GM12872 (cell line): ENCODE results near the gene AFAP1.

ENCODE experiments used
- CTCF ChIP-seq: IDR thresholded peaks from 3 replicates; pipeline ENCODE4 v1.5.1; 2011; ENCODE audit warnings: low read depth, mild to moderate bottlenecking, low read length, moderate library complexity; ENCODE audit not compliant: insufficient read depth

Gene AFAP1

GRCh38 chr4:7774301-7775294 lies 165.1 kb downstream of the AFAP1 start:
- TF ChIP-seq CTCF: no peak

- no peak for TF ChIP-seq CTCF
Observed at GRCh38 chr4:7773401-7774180, 166.1 kb downstream of the AFAP1 start.

- no peak for TF ChIP-seq CTCF
Observed at GRCh38 chr4:7772711-7773385, 166.8 kb downstream of the AFAP1 start.

- peak; percentile 27 for TF ChIP-seq CTCF
Observed at GRCh38 chr4:7771541-7772507, 167.8 kb downstream of the AFAP1 start.

- TF ChIP-seq CTCF: no peak
Observed at GRCh38 chr4:7771056-7771455, 168.6 kb downstream of the AFAP1 start.

GRCh38 chr4:7770224-7771050 lies 169.2 kb downstream of the AFAP1 start:
- TF ChIP-seq CTCF: peak; percentile 72
